Measurements from ENCODE around the gene EFCAB5. TPM values are rescaled to one million over a fixed set of nuclear protein-coding genes. Genes with fewer than 3 reads are reported as not detected.

The EFCAB5 gene
- total and polyA plus RNA-seq, 2 experiments from 2014 or later: 0.68 TPM; not detected in 1

- TF ChIP-seq REST (IDR thresholded peaks at IDR 0.05; ENCODE audit: unreplicated experiment) (no peak), POLR2AphosphoS5 (IDR thresholded peaks at IDR 0.05; ENCODE audit: low read depth) (no peak), NANOG (IDR thresholded peaks at IDR 0.05; ENCODE audit: borderline replicate concordance) (no peak), EZH2 (IDR thresholded peaks at IDR 0.05; ENCODE audit: low read depth, unreplicated experiment) (no peak), JUNB (IDR thresholded peaks at IDR 0.05; ENCODE audit: unreplicated experiment) (no peak), CTCF (conservative IDR thresholded peaks at IDR 0.05; ENCODE audit: low read depth in 2 of 2) (no peak)
These were observed 171.8 kb downstream of the EFCAB5 start (continued) for GRCh38 chr17:30113213-30113612.

GRCh38 chr17:30116345-30116660, 174.9 kb downstream of the EFCAB5 start:
- Histone ChIP-seq H3K4me3 (peak overlapping the region; percentile 77), H3K27me3 (ENCODE audit: insufficient read depth) (no peaks in the 10 kb centered on the region), H3K27ac (ENCODE audit: low read depth) (peak overlapping the region; percentile 95), H3K4me2 (peak overlapping the region; percentile 80), H3F3A (replicated peaks; ENCODE audit: low read depth) (no peaks in the 10 kb centered on the region), H3K9me2 (ENCODE audit: insufficient read depth) (no peaks in the 10 kb centered on the region), H2AFZ (peak overlapping the region; percentile 83), H3K4me1 (ENCODE audit: insufficient read depth) (peaks cover 5% of the 10 kb centered on the region), H3K36me3 (ENCODE audit: insufficient read depth) (no peaks in the 10 kb centered on the region; the same call in 1 of the 2 replicates), H4K20me1 (replicated peaks; ENCODE audit: insufficient read depth) (no peaks in the 10 kb centered on the region), H3K79me2 (replicated peaks; ENCODE audit: insufficient read depth) (peaks cover 45% of the 10 kb centered on the region)
- no peaks in the 10 kb centered on the region for H3K27me3 Mint-ChIP-seq (ENCODE audit: insufficient read depth, low read depth, poor library complexity)
- no peak for TF ChIP-seq EZH2phosphoT487 (IDR thresholded peaks at IDR 0.05; ENCODE audit: unreplicated experiment)
- TF ChIP-seq ZNF462 (CRISPR knock-in tag; IDR thresholded peaks at IDR 0.05): no peak
- TF ChIP-seq POLR2AphosphoS5 (IDR thresholded peaks at IDR 0.05; ENCODE audit: low read depth): no peak
- TF ChIP-seq STAT1 (IDR thresholded peaks at IDR 0.05; ENCODE audit: unreplicated experiment): no peak
- H3K36me3 Mint-ChIP-seq (ENCODE audit: low read depth): peaks cover 28% of the 10 kb centered on the region
- no peaks in the 10 kb centered on the region for H3K9me3 Mint-ChIP-seq
- ATAC-seq: no peak
- H3K4me3 Mint-ChIP-seq: peak overlapping the region; percentile 92
- H3K27ac Mint-ChIP-seq: peak overlapping the region; percentile 100
- peaks cover 11% of the 10 kb centered on the region; the same call in 2 of the 3 replicates for H3K4me1 Mint-ChIP-seq
- DNase-seq (ENCODE audit: low spot score): no peak

Measured in GM23338 (cell line).